OCI-LY7 (cell line): Measurements from ENCODE around the gene GP5. TPM values are rescaled to one million over a fixed set of nuclear protein-coding genes. Genes with fewer than 3 reads are reported as not detected.

Source experiments
- BruUV-seq: library from RNA; stranded (reverse); fragments of 400-500 nt; replicated peaks from 2 replicates; lab custom pipeline; 2021; lab: Mats Ljungman, UMichigan
- CTCF ChIA-PET: fragments of 300-600 bp; sonication (Branson Sonifier 250); formaldehyde crosslinking; loops from one replicate; lab custom pipeline; 2022; ENCODE audit warnings: antibody characterized with exemption; ENCODE audit not compliant: unreplicated experiment; lab: Charles Lee
- POLR2A ChIA-PET: fragments of 300-600 bp; sonication (Branson Sonifier 250); formaldehyde crosslinking; loops from one replicate; lab custom pipeline; 2022; ENCODE audit warnings: antibody characterized with exemption; lab: Charles Lee
- DNase-seq: peaks from one replicate; pipeline ENCODE4 v3.0.0-alpha.2; 2015; ENCODE audit warnings: low spot score
- H2AFZ ChIP-seq: fragments of 200-600 bp; sonication (generic), shearing (Covaris generic); 2 replicates; pipeline ENCODE4 v1.6.1; 2014; ENCODE audit warnings: mild to moderate bottlenecking, antibody characterized with exemption, low read length, moderate library complexity
- H3K27ac ChIP-seq: fragments of 200-600 bp; sonication (generic); 2 replicates; pipeline ENCODE4 v1.5.1; 2014; ENCODE audit warnings: mixed run types, low read depth, mild to moderate bottlenecking, moderate library complexity, low read length, inconsistent platforms; ENCODE audit not compliant: poor library complexity, severe bottlenecking
- H3K36me3 ChIP-seq: fragments of 200-600 bp; sonication (generic); 2 replicates; pipeline ENCODE4 v1.6.1; 2014; ENCODE audit warnings: mild to moderate bottlenecking, antibody characterized with exemption, low read length, moderate library complexity, mixed read lengths; ENCODE audit not compliant: insufficient read depth
- H3K4me1 ChIP-seq: fragments of 200-600 bp; sonication (generic); 2 replicates; pipeline ENCODE4 v1.5.1; 2014; ENCODE audit warnings: mild to moderate bottlenecking, low read length; ENCODE audit not compliant: insufficient read depth, poor library complexity, severe bottlenecking
- H3K4me2 ChIP-seq: fragments of 200-600 bp; sonication (generic); 2 replicates; pipeline ENCODE4 v1.6.1; 2014; ENCODE audit warnings: mild to moderate bottlenecking, low read length
- H3K4me3 ChIP-seq: fragments of 200-600 bp; sonication (generic); 2 replicates; pipeline ENCODE4 v1.5.1; 2014; ENCODE audit warnings: mild to moderate bottlenecking, low read depth, low read length; ENCODE audit not compliant: poor library complexity, severe bottlenecking
- H3K79me2 ChIP-seq: fragments of 200-600 bp; sonication (generic); 2 replicates; pipeline ENCODE4 v1.6.1; 2016; ENCODE audit warnings: low read depth, mild to moderate bottlenecking, low read length, moderate library complexity, mixed read lengths; ENCODE audit not compliant: insufficient read depth
- H3K9me2 ChIP-seq: fragments of 200-600 bp; sonication (generic); 2 replicates; pipeline ENCODE4 v1.6.1; 2016; ENCODE audit warnings: mild to moderate bottlenecking, low read length, mixed read lengths; ENCODE audit not compliant: insufficient read depth
- H3K9me3 ChIP-seq: fragments of 200-600 bp; sonication (generic); 2 replicates; pipeline ENCODE4 v1.6.1; 2014; ENCODE audit warnings: mild to moderate bottlenecking, mixed run types, low read length, mixed read lengths
- H4K20me1 ChIP-seq: fragments of 200-600 bp; sonication (generic); 2 replicates; pipeline ENCODE4 v1.6.1; 2014; ENCODE audit warnings: mild to moderate bottlenecking, antibody characterized with exemption, low read length, moderate library complexity, mixed read lengths; ENCODE audit not compliant: insufficient read depth
- CTCF ChIP-seq: fragments of 200-600 bp; sonication (generic); conservative IDR thresholded peaks from 2 replicates; pipeline ENCODE4 v1.5.1; 2014; ENCODE audit warnings: mild to moderate bottlenecking, antibody characterized with exemption, low read length, moderate library complexity, mixed read lengths
- EZH2phosphoT487 ChIP-seq: fragments of 200-600 bp; sonication (generic); IDR thresholded peaks from 2 replicates; pipeline ENCODE4 v1.6.1; 2018; ENCODE audit warnings: low read depth, borderline replicate concordance, mild to moderate bottlenecking, mixed run types, antibody characterized with exemption, low read length, moderate library complexity, mixed read lengths
- intact Hi-C: fragments of 100-400 bp; cut with micrococcal nuclease; formaldehyde crosslinking; loops from one replicate; pipeline ENCODE4 v1.10.0; 2022; ENCODE audit not compliant: unreplicated experiment
- total RNA-seq, 2 experiments: library from RNA; depleted of rRNA in 1 of 2; stranded (reverse); fragments of >200 nt in 1 of 2; shearing (Covaris generic) in 1 of 2; gene quantifications; 2 replicates each; pipeline ENCODE4 v1.2.3, GENCODE V29; 2014 to 2022

GP5 gene
- total RNA-seq, 2 experiments from 2014 or later: 0.03 TPM; not detected in 1

GRCh38 chr3:194365526-194365925 is 33.5 kb downstream of the GP5 start:
- DNase-seq: no peak
- CTCF ChIA-PET: no interaction called here
- Histone ChIP-seq H4K20me1 (no peaks in the 10 kb centered on the region), H3K36me3 (no peaks in the 10 kb centered on the region), H2AFZ (no peak overlapping the region), H3K79me2 (no peaks in the 10 kb centered on the region), H3K9me3 (no peaks in the 10 kb centered on the region), H3K4me2 (no peak overlapping the region), H3K4me1 (peaks cover 14% of the 10 kb centered on the region), H3K27ac (no peak overlapping the region), H3K4me3 (no peak overlapping the region), H3K9me2 (no peaks in the 10 kb centered on the region)
- no TSS peak for BruUV-seq
- no peak for TF ChIP-seq CTCF
- TF ChIP-seq EZH2phosphoT487: no peak
- POLR2A ChIA-PET: no interaction called here
- intact Hi-C loops: no loop called here

GRCh38 chr3:194364652-194365434 is 34.2 kb downstream of the GP5 start:
- Histone ChIP-seq H3K4me1 (peaks cover 14% of the 10 kb centered on the region), H2AFZ (no peak overlapping the region), H3K9me3 (no peaks in the 10 kb centered on the region), H3K36me3 (no peaks in the 10 kb centered on the region), H3K27ac (no peak overlapping the region), H3K4me2 (no peak overlapping the region), H3K9me2 (no peaks in the 10 kb centered on the region), H3K79me2 (no peaks in the 10 kb centered on the region), H3K4me3 (no peak overlapping the region), H4K20me1 (no peaks in the 10 kb centered on the region)
- ChIA-PET CTCF (no interaction called here), POLR2A (no interaction called here)
- no peak for DNase-seq
- TF ChIP-seq CTCF (no peak), EZH2phosphoT487 (no peak)
- intact Hi-C loops: no loop called here
- BruUV-seq: no TSS peak

- H3K4me3 ChIP-seq: no peak overlapping the region
- ChIA-PET POLR2A (interaction anchor here (0.5 kb wide), 1 partner anchor 10 kb away, joined by 3 read pairs; no protein-coding TSS in a partner anchor), CTCF (no interaction called here)
- H3K27ac ChIP-seq: no peak overlapping the region
- no peak for DNase-seq
- peaks cover 14% of the 10 kb centered on the region for H3K4me1 ChIP-seq
- no peak overlapping the region for H2AFZ ChIP-seq
- H3K4me2 ChIP-seq: no peak overlapping the region
- H3K36me3 ChIP-seq: no peaks in the 10 kb centered on the region
- intact Hi-C loops: no loop called here
- BruUV-seq: no TSS peak
- H3K79me2 ChIP-seq: no peaks in the 10 kb centered on the region
- H3K9me3 ChIP-seq: no peaks in the 10 kb centered on the region
- TF ChIP-seq EZH2phosphoT487: no peak
- TF ChIP-seq CTCF: no peak
- no peaks in the 10 kb centered on the region for H3K9me2 ChIP-seq
- no peaks in the 10 kb centered on the region for H4K20me1 ChIP-seq
These were observed 34.8 kb downstream of the GP5 start for GRCh38 chr3:194364314-194364651.
